ENCODE results near the gene LEP.

LEP gene

DNA sequence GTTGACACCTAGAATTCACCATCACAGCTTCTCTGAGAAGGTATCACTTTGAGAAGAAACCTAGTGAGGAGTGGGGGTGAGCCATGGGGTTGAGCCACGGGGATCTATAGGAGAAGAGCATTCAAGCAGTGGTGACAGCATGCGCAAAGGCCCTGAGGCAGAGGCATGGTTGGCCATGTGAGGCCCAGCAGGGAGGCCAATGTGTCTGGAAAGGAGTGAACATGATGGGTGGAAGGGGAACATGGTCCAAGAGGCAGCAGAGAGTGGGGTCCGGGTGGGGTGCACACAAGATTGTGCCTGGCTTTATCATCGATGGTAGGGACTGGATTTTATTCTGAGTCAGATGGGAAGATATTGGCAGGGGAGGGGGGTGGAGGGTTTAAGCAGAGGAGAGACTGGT, 36.0 kb upstream of the LEP start:
- H3K4me3 ChIP-seq (ENCODE audit: control insufficient read depth, low read depth, low read length) = no peak overlapping the region
- DNase-seq (ENCODE audit: low read depth) = no peak
- TF ChIP-seq, protein P1, sequence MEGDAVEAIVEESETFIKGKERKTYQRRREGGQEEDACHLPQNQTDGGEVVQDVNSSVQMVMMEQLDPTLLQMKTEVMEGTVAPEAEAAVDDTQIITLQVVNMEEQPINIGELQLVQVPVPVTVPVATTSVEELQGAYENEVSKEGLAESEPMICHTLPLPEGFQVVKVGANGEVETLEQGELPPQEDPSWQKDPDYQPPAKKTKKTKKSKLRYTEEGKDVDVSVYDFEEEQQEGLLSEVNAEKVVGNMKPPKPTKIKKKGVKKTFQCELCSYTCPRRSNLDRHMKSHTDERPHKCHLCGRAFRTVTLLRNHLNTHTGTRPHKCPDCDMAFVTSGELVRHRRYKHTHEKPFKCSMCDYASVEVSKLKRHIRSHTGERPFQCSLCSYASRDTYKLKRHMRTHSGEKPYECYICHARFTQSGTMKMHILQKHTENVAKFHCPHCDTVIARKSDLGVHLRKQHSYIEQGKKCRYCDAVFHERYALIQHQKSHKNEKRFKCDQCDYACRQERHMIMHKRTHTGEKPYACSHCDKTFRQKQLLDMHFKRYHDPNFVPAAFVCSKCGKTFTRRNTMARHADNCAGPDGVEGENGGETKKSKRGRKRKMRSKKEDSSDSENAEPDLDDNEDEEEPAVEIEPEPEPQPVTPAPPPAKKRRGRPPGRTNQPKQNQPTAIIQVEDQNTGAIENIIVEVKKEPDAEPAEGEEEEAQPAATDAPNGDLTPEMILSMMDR (conservative IDR thresholded peaks at IDR 0.05; ENCODE audit: control insufficient read depth, insufficient read depth, low read depth, low read length) = no peak

DNA sequence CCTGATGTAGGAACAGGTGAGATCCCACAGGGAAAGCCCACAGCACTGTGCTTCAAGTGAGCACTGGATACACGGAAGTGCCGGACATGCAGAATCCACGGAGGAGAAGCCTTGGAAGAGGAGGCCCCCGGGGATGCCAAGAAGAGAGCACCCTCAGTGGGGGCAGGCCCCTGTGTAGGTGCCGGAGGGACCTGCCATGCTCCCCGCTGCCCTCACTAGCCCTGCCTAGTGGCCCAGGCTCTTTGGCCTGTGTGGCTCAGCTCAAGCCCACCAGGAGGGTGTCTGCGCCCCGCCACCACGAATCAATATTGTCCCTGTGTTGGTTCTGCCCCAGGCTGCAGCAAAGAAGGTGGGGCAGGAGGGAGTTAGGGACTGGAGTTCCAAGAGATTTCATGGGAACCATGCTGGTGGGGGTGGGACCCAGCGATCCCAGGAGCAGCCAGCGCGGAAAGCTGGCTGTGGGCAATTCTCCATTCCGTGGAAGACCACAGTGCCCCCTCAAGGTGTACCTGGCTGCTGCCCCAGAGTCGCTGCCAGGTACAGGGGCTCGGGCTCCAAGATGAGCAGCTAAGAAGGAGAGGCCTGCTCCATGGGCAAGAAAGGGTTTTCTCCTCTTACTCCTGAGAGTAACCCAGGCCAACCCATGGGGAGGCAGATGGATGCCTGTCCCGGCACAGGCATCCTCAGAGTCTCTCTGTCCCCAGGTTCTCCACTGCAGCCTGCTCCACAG, 34.9 kb upstream of the LEP start:
- TF ChIP-seq, protein P1 (conservative IDR thresholded peaks at IDR 0.05; ENCODE audit: control insufficient read depth, insufficient read depth, low read depth, low read length) = no peak
- no peak for DNase-seq (ENCODE audit: low read depth)
- H3K4me3 ChIP-seq (ENCODE audit: control insufficient read depth, low read depth, low read length) = no peak overlapping the region

DNA sequence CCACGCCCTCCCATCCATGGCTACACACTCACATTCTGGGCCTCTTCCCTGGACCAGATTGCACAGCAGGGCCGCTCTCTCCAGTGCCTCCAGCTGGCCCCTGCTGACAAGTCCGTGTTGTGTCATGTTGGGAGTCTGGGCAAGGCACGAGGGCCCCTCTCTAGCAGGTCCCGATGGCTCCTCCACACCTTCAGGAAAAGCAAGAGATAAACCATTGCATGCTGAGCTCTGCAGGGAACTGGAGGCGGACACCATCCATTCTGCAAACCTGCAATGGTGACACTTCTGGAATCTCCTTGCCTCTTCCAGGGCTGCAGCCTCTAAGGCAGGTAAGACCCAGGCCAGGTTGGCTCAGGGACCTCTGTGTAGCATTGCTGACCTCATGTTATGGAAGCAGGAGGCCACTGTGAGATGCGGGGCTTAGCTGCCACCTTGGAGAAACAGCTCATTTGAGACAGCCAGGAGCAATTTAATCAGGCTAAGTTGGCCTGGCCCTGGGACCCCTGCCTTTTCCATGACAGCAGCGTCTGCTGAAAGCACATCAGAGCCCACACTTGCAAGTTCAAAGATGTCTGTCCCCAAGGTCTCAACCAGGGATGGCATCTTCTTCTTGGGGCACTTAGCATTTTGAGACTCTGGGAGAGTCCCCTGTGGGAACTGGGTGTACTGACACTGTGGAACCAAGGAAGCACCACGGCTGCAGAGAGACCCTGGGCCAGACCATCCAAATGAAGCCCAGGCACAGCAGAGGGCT, 34.2 kb upstream of the LEP start:
- no peak for DNase-seq (ENCODE audit: low read depth)
- H3K4me3 ChIP-seq (ENCODE audit: control insufficient read depth, low read depth, low read length) = no peak overlapping the region
- TF ChIP-seq, protein P1 (conservative IDR thresholded peaks at IDR 0.05; ENCODE audit: control insufficient read depth, insufficient read depth, low read depth, low read length) = no peak

DNA sequence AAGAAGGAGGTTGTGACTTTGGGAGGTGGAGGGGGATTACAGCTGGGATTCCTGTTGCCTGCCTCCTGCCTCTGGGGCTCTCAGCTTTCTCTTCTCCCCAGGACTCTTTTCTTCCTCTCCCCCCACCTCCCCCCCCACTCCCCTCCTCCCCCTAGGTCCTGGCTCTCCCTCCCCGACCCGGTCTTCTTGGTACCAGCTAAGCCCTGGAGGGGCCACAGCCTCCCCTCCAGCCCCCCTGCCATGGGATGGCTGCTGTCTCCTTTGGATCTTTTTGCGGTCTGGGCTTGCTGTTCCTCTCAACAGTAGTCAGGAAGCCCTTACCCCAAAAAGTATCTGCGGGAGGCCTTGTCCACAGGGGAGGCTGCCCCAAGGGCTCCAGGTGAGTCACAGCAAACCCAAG, 33.5 kb upstream of the LEP start:
- H3K4me3 ChIP-seq (ENCODE audit: control insufficient read depth, low read depth, low read length) = no peak overlapping the region
- DNase-seq (ENCODE audit: low read depth) = no peak
- TF ChIP-seq, protein P1 (conservative IDR thresholded peaks at IDR 0.05; ENCODE audit: control insufficient read depth, insufficient read depth, low read depth, low read length) = no peak

DNA sequence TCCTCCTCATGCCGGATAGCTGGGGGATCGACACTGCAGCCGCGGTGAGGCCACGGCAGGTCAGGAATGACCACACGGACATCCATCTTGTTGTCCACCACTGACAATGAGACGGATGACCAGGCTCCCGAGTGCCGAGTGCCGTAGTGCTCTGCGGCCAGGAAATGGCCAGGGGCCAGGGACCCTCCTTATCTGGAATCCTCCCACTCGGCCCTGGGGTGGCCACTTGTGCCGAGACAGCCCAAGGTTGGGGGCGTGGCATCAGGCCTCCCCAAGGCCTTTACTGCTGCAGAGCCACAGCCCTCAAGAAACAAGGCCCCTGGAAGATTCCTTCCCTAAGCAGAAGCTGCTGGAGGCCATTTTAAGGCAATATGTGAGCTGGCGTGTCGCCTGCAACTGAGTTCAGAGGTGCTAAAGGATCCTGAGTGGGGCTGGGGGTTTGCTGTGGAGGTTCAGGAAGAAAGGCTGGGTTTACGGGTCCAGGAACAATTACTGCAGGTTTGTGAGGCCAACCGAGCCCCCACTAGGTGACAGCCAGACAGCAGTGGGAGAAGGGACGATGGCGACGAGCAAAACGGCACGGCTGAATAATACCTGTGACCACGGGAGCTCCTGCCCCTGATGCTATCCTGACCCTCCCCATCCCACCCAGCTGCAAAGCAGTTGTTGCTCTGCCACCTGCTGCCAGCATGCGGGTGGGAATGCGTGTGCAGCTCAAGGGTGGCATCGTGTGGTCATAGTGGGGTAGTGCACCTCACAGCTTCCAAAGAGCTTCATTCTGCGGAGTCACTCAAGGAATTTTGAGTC, 31.6 kb upstream of the LEP start:
- peak; percentile 74 for DNase-seq (ENCODE audit: low read depth)
- no peak overlapping the region for H3K4me3 ChIP-seq (ENCODE audit: control insufficient read depth, low read depth, low read length)
- TF ChIP-seq, protein P1 (conservative IDR thresholded peaks at IDR 0.05; ENCODE audit: control insufficient read depth, insufficient read depth, low read depth, low read length) = peak; percentile 98

DNA sequence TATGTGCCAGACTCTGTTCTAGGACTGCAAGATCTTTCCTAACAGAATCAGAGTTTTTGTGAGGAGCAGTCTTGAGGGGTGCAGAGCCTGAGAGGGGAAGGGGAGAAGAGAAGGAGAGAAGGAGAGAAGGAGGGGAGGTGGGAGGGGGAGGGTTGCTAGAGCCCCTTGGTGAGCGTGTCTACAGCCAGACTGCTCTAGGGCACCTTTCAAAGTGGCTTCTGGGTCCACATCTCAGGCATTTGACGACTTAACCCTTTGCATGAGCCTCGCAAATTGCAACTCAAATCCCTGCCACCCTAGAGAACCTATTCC, 31.1 kb upstream of the LEP start:
- H3K4me3 ChIP-seq (ENCODE audit: control insufficient read depth, low read depth, low read length) = no peak overlapping the region
- TF ChIP-seq, protein P1 (conservative IDR thresholded peaks at IDR 0.05; ENCODE audit: control insufficient read depth, insufficient read depth, low read depth, low read length) = no peak
- no peak for DNase-seq (ENCODE audit: low read depth)
